Endometrial microvascular endothelial cells (primary cell): ENCODE results near the gene NPR1. TPM values are rescaled to one million over a fixed set of nuclear protein-coding genes. Genes with fewer than 3 reads are reported as not detected.
"Not testable (repeated sequence)": the region's sequence is repeated elsewhere in the genome, so short reads cannot be mapped to it uniquely, and the experiment has no call there.

Source experiments
- in situ Hi-C: cut with HindIII; loops from 2 replicates; pipeline ENCODE4 v1.10.0; 2017; ENCODE audit warnings: low sequenced_read_pairs, low pct_unique_long_range_greater_than_20kb; ENCODE audit errors: inconsistent ontology term
- total RNA-seq: library from RNA; depleted of rRNA; stranded (reverse); fragments of >200 nt; gene quantifications from one replicate; pipeline ENCODE4 v1.2.3, GENCODE V29; 2015; ENCODE audit errors: inconsistent ontology term

NPR1 gene
- total RNA-seq, 1 donor from 2014 or later, result 2.6 TPM

- in situ Hi-C loops, result no loop called here
Observed at GRCh38 chr1:153698923-153699714, 20.6 kb downstream of the NPR1 start.

DNA sequence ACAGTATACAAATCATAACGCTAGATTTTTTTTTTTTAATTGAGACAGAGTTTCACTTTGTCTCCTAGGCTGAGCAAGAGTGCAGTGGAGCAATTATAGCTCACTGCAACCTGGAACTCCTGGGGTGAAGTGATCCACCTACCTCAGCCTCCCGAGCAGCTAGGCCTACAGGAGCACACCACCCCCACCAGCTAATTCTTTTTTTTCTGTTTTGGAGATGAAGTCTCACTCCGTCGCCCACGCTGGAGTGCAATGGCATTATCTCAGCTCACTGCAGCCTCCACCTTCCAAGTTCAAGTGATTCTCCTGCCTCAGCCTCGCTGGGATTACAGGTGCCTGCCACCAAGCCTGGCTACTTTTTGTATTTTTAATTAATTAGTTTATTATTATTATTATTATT is 21.3 kb downstream of the NPR1 start:
- in situ Hi-C loops, result no loop called here

- in situ Hi-C loops, result no loop called here
Observed at GRCh38 chr1:153705484-153705883, 27.0 kb downstream of the NPR1 start.

GRCh38 chr1:153711026-153711425 is 32.5 kb downstream of the NPR1 start:
- in situ Hi-C loops, result no loop called here

GRCh38 chr1:153716211-153716610 is 37.7 kb downstream of the NPR1 start:
- in situ Hi-C loops, result not testable (repeated sequence)

DNA sequence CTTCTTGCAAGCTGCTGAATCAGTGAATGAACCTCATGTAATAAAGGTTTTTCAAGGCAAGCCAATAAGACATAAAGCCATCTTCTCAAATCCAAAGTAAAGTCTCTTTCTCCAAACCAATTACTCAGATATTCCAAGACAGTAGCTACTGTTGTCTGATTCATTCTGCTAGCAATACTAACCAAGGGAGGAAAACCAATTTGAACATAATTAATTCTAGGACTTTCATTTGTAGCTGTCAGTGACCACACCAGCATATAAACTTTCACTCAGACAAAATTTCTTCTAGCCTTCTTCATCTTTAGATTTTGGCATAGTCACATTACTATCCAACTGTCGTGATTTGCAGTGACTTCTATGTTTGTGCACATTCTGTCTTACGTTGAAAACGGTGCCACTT is 38.8 kb downstream of the NPR1 start:
- in situ Hi-C loops, result no loop called here

- in situ Hi-C loops, result no loop called here
Observed at GRCh38 chr1:153723687-153724086, 45.2 kb downstream of the NPR1 start.

- in situ Hi-C loops, result not testable (repeated sequence)
Observed at GRCh38 chr1:153724634-153725033, 46.1 kb downstream of the NPR1 start.

GRCh38 chr1:153727463-153728304 is 49.2 kb downstream of the NPR1 start, which contains the start of gene INTS3:
TSS of gene INTS3 (plus strand) at chr1:153728050. CDS start at chr1:153728635, 585 bp downstream.
- in situ Hi-C loops, result no loop called here

GRCh38 chr1:153728305-153729066 is 50.0 kb downstream of the NPR1 start:
- in situ Hi-C loops, result no loop called here

- in situ Hi-C loops, result no loop called here
Observed at GRCh38 chr1:153730468-153730988, 52.0 kb downstream of the NPR1 start.

GRCh38 chr1:153733970-153734369 is 55.5 kb downstream of the NPR1 start:
- in situ Hi-C loops, result no loop called here

GRCh38 chr1:153734396-153735089 is 56.1 kb downstream of the NPR1 start:
- in situ Hi-C loops, result no loop called here

DNA sequence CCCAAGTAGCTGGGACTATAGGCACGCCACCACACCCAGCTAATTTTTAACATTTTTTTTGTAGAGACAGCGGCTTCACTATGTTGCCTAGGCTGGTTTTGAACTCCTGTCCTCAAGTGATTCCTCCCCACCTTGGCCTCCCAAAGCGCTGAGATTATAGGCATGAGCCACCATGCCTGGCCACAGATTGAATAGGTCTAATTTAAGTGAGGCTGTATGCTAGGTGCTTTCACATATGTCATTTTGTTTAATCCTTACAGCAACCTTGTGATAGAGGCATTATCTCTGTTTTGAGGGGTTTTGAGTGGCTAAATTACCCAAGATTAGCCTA is 56.6 kb downstream of the NPR1 start:
- in situ Hi-C loops, result no loop called here

- in situ Hi-C loops, result no loop called here
Observed at GRCh38 chr1:153741986-153742385, 63.5 kb downstream of the NPR1 start.

GRCh38 chr1:153742411-153743142 is 64.1 kb downstream of the NPR1 start:
- in situ Hi-C loops, result no loop called here
